ENCODE measurements around the gene FARP2.

Gene FARP2

GRCh38 chr2:241323778-241324177 is 32.3 kb upstream of the FARP2 start:
- DNase-seq (ENCODE audit: low read depth in 2 of 2) = no peak

GRCh38 chr2:241324775-241325174 is 31.3 kb upstream of the FARP2 start:
- DNase-seq (ENCODE audit: low read depth in 2 of 2) = no peak

GRCh38 chr2:241325257-241325656 is 30.8 kb upstream of the FARP2 start:
- no peak for DNase-seq (ENCODE audit: low read depth in 2 of 2)

- DNase-seq (ENCODE audit: low read depth in 2 of 2) = no peak
Observed at GRCh38 chr2:241329669-241330615, 26.1 kb upstream of the FARP2 start.

GRCh38 chr2:241330616-241330981 is 25.5 kb upstream of the FARP2 start:
- DNase-seq (ENCODE audit: low read depth in 2 of 2) = no peak

GRCh38 chr2:241334813-241335212 is 21.3 kb upstream of the FARP2 start:
- DNase-seq (ENCODE audit: low read depth in 2 of 2) = no peak

- no peak for DNase-seq (ENCODE audit: low read depth in 2 of 2)
Observed at GRCh38 chr2:241339839-241340630, 16.1 kb upstream of the FARP2 start.

- DNase-seq (ENCODE audit: low read depth in 2 of 2) = no peak
Observed at GRCh38 chr2:241340631-241341163, 15.4 kb upstream of the FARP2 start.

- no peak for DNase-seq (ENCODE audit: low read depth in 2 of 2)
Observed at GRCh38 chr2:241344925-241345651, 11.0 kb upstream of the FARP2 start.

- DNase-seq (ENCODE audit: low read depth in 2 of 2) = no peak
Observed at GRCh38 chr2:241349941-241350340, 6.1 kb upstream of the FARP2 start.

GRCh38 chr2:241350530-241350877 is 5.6 kb upstream of the FARP2 start:
- no peak for DNase-seq (ENCODE audit: low read depth in 2 of 2)

GRCh38 chr2:241350878-241351639 is 5.0 kb upstream of the FARP2 start:
- no peak for DNase-seq (ENCODE audit: low read depth in 2 of 2)

- DNase-seq (ENCODE audit: low read depth in 2 of 2) = no peak
Observed at GRCh38 chr2:241351640-241352031, 4.4 kb upstream of the FARP2 start.

GRCh38 chr2:241352227-241352626 is 3.9 kb upstream of the FARP2 start:
- no peak for DNase-seq (ENCODE audit: low read depth in 2 of 2)

GRCh38 chr2:241354668-241355658 is 1.1 kb upstream of the FARP2 start:
- DNase-seq (ENCODE audit: low read depth in 2 of 2) = peak; percentile 54 to 58

GRCh38 chr2:241356871-241357260 is 781 bp downstream of the FARP2 start:
- no peak for DNase-seq (ENCODE audit: low read depth in 2 of 2)

- no peak for DNase-seq (ENCODE audit: low read depth in 2 of 2)
Observed at GRCh38 chr2:241357531-241357930, 1.4 kb downstream of the FARP2 start.

GRCh38 chr2:241358470-241358869 is 2.4 kb downstream of the FARP2 start:
- no peak for DNase-seq (ENCODE audit: low read depth in 2 of 2)

- DNase-seq (ENCODE audit: low read depth in 2 of 2) = no peak
Observed at GRCh38 chr2:241359481-241360045, 3.5 kb downstream of the FARP2 start.

GRCh38 chr2:241363426-241363825 is 7.3 kb downstream of the FARP2 start:
- DNase-seq (ENCODE audit: low read depth in 2 of 2) = no peak

Data from stimulated activated CD8-positive, alpha-beta memory T cell treated with anti-CD3 and anti-CD28 coated beads, Interleukin-7, amount 100 ng/mL, for 4 hours (primary cell).